Naive thymus-derived CD4-positive, alpha-beta T cell (primary cell): ENCODE measurements around the gene SORBS1. TPM values are rescaled to one million over a fixed set of nuclear protein-coding genes. Genes with fewer than 3 reads are reported as not detected.

Experiments
- ATAC-seq: fragments of 150-1000 bp; cut with Tn5 transposase; 2 replicates; pipeline ENCODE4 v1.10.0; 2021; ENCODE audit warnings: mild to moderate bottlenecking, moderate library complexity
- CTCF ChIA-PET: fragments of 350-600 bp; sonication (Branson Sonifier 250); formaldehyde crosslinking; loops from one replicate; lab custom pipeline; 2021; ENCODE audit warnings: antibody characterized with exemption; lab: Charles Lee
- POLR2A ChIA-PET: fragments of 350-600 bp; sonication (Branson Sonifier 250); formaldehyde crosslinking; loops from one replicate; lab custom pipeline; 2021; ENCODE audit warnings: antibody characterized with exemption, inconsistent platforms; lab: Charles Lee
- DNase-seq, 9 donors: peaks; one replicate each; pipeline versions ENCODE4 v3.0.0 to v3.0.0-alpha.2; 2020 to 2022; ENCODE audit warnings: mixed read lengths in 1 of 9
- H3K27ac ChIP-seq: one replicate; pipeline ENCODE4 v1.7.0; 2013; ENCODE audit warnings: mild to moderate bottlenecking, low read depth, low read length, moderate library complexity
- H3K27me3 ChIP-seq, 2 donors: one replicate each; pipeline ENCODE4 v1.7.0; 2013; ENCODE audit warnings: low read length in 2 of 2, mild to moderate bottlenecking in 2 of 2, moderate library complexity in 2 of 2; ENCODE audit not compliant: control insufficient read depth in 2 of 2, insufficient read depth in 2 of 2
- H3K36me3 ChIP-seq, 3 experiments: 1 replicate in 2 of 3; 2 replicates in 1 of 3; pipeline ENCODE4 v1.7.0; 2013; ENCODE audit warnings: low read length in 3 of 3, mild to moderate bottlenecking in 3 of 3, moderate library complexity in 1 of 3; ENCODE audit not compliant: insufficient read depth in 3 of 3, control insufficient read depth in 2 of 3
- H3K4me1 ChIP-seq, 2 donors: one replicate each; pipeline ENCODE4 v1.7.0; 2013; ENCODE audit warnings: low read length in 2 of 2, mild to moderate bottlenecking in 2 of 2, moderate library complexity in 1 of 2; ENCODE audit not compliant: control insufficient read depth in 2 of 2, insufficient read depth in 2 of 2
- H3K4me3 ChIP-seq: 2 replicates; pipeline ENCODE4 v1.7.0; 2013; ENCODE audit warnings: mild to moderate bottlenecking, low read length
- H3K9me3 ChIP-seq, 3 experiments: 1 replicate in 2 of 3; 2 replicates in 1 of 3; pipeline ENCODE4 v1.7.0; 2013; ENCODE audit warnings: low read length in 3 of 3; ENCODE audit not compliant: control insufficient read depth in 2 of 3
- H3K27ac Mint-ChIP-seq, 9 donors: one replicate each; pipeline ENCODE4 v1.8.0; 2020 to 2022; ENCODE audit warnings: mixed read lengths in 9 of 9, mild to moderate bottlenecking in 8 of 9, moderate library complexity in 5 of 9, inconsistent platforms in 2 of 9
- H3K27me3 Mint-ChIP-seq, 5 donors: one replicate each; pipeline ENCODE4 v1.8.0; 2021 to 2022; ENCODE audit warnings: mixed read lengths in 5 of 5, mild to moderate bottlenecking in 1 of 5
- H3K36me3 Mint-ChIP-seq, 5 donors: one replicate each; pipeline ENCODE4 v1.8.0; 2020 to 2022; ENCODE audit warnings: mixed read lengths in 5 of 5, mild to moderate bottlenecking in 3 of 5, inconsistent platforms in 1 of 5
- H3K4me1 Mint-ChIP-seq, 7 donors: one replicate each; pipeline ENCODE4 v1.8.0; 2020 to 2022; ENCODE audit warnings: mixed read lengths in 7 of 7, mild to moderate bottlenecking in 3 of 7, inconsistent platforms in 1 of 7
- H3K4me3 Mint-ChIP-seq, 10 donors: one replicate each; pipeline ENCODE4 v1.8.0; 2020 to 2022; ENCODE audit warnings: mild to moderate bottlenecking in 10 of 10, mixed read lengths in 10 of 10, moderate library complexity in 6 of 10, inconsistent platforms in 2 of 10
- H3K9me3 Mint-ChIP-seq, 11 donors: one replicate each; pipeline ENCODE4 v1.8.0; 2020 to 2022; ENCODE audit warnings: mixed read lengths in 11 of 11, mild to moderate bottlenecking in 4 of 11, inconsistent platforms in 1 of 11, moderate library complexity in 1 of 11
- intact Hi-C, 2 donors: fragments of 100-400 bp; cut with micrococcal nuclease; formaldehyde crosslinking; loops; one replicate each; pipeline ENCODE4 v1.15.1; 2023
- polyA plus RNA-seq, 2 donors: library from polyadenylated mRNA; unstranded; fragments of 300-500 nt; fragmentation: Illumina TruSeq; gene quantifications; one replicate each; pipeline ENCODE4 v1.2.3, GENCODE V29; 2021
- total RNA-seq, 6 experiments: library from RNA in 5 of 6; stranded (reverse) in 5 of 6; gene quantifications; 1 replicate in 5 of 6; 2 replicates in 1 of 6; pipeline ENCODE4 v1.2.3 and lab custom pipeline; 2021 to 2026

SORBS1 gene
- total and polyA plus RNA-seq, 7 experiments from 2014 or later = 0.58 to 1.9 (median 0.95) TPM

DNA sequence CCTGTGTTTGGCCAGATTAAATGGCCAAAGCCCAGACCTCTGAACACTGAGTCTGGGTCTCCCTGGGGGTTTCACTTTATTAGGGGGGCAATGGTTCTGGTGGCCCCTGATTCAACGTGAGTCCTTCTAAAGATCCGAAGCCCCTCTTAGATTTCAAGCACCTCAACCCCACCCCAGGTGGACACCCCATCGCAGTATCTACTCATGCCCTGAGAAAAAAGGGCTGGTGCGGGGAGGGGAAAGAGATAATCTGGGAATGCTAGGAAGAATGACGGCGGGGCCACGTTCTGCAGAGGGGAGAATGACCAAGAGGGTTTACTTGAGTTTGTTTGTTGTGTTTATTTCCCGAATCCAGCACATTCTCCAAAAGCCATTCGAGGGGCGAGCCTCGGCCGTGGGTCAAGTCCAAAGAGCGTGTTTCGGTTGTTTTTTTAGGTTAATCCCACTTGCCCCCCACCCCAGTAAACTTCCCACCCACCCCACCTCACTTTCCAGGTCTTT, 271.2 kb downstream of the SORBS1 start:
- peaks cover 0 to 5% (median 0%) of the 10 kb centered on the region in 5 donors for H3K36me3 Mint-ChIP-seq

DNA sequence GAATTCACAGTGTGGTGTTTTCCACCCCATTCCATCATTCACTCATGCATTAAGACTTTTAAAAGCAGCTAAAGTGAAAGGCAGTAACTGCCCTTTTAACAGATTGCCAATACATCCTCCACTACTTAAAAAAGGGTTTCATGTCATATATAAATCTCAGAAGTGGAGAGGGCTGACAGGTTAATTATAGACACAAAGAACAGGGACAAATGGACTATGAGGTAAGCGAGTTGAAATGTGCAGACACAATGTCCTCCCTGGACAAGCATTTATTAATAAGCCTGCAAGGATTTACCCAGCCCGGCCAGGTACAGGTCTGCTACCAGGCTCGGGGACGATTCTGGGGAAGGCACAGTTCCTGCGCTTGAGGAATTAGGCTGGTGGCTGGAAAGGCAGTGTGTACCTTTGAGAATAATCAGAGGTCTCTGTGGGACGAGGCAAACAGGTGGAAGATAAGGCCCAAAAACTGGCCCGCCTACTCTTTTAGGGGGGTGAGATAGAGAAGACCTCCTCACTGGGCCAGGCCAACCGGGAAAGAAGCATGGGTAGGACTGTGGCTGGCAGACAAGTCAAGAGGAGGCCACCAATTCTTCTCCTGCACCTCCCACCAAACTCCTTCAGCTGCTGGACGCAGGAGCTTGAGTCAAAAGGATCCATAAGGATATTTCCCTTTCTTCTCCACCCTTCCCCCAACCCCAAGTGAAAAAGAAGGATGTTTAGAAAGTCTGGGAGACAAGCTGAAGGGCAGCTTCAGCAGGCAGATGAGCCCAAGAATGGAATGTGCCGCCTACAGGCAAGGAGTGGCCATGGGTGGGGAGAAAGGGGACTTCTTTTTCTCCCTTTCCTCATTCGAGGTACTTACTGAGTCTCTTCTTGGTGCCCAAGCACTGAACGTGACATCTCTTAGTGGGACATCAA, 271.9 kb downstream of the SORBS1 start:
- H3K27ac ChIP-seq = no peak overlapping the region
- H3K4me3 ChIP-seq = no peak overlapping the region
- peak overlapping the region in 8 of 10 donors; percentile 19 to 88 (median 72) for H3K4me3 Mint-ChIP-seq
- H3K27me3 Mint-ChIP-seq = peaks cover 34 to 72% (median 60%) of the 10 kb centered on the region in 5 donors
- H3K9me3 ChIP-seq = no peaks in the 10 kb centered on the region
- DNase-seq (no peak), ATAC-seq (no peak)
- H3K27me3 ChIP-seq = peaks cover 0 to 9% of the 10 kb centered on the region in 2 donors
- H3K36me3 ChIP-seq = no peaks in the 10 kb centered on the region
- peaks cover 5 to 42% (median 17%) of the 10 kb centered on the region in 7 donors for H3K4me1 Mint-ChIP-seq
- intact Hi-C loops = no loop called here
- H3K36me3 Mint-ChIP-seq = peaks cover 0 to 5% (median 0%) of the 10 kb centered on the region in 5 donors
- no peak overlapping the region for H3K27ac Mint-ChIP-seq
- ChIA-PET POLR2A (no interaction called here), CTCF (no interaction called here)
- H3K9me3 Mint-ChIP-seq = no peaks in the 10 kb centered on the region
- no peaks in the 10 kb centered on the region for H3K4me1 ChIP-seq

More for the DNA sequence above, 271.2 kb downstream of the SORBS1 start:
- Mint-ChIP-seq H3K27ac (peak overlapping the region in 1 of 9 donors; percentile 82), H3K9me3 (peaks cover 0 to 2% (median 0%) of the 10 kb centered on the region in 11 donors), H3K27me3 (peaks cover 39 to 65% (median 55%) of the 10 kb centered on the region in 5 donors), H3K4me3 (peak overlapping the region; percentile 66 to 88 (median 75)), H3K4me1 (peaks cover 10 to 45% (median 21%) of the 10 kb centered on the region in 7 donors)
- Histone ChIP-seq H3K9me3 (no peaks in the 10 kb centered on the region), H3K4me1 (peaks cover 4 to 5% of the 10 kb centered on the region in 2 donors), H3K27me3 (peaks cover 0 to 9% of the 10 kb centered on the region in 2 donors), H3K4me3 (peak overlapping the region; percentile 43), H3K27ac (no peak overlapping the region), H3K36me3 (no peaks in the 10 kb centered on the region)
- intact Hi-C loops = loop anchor here in 1 of 2 donors (5.0 kb wide), 1 partner anchor 108 kb away; no protein-coding TSS in a partner anchor
- no peak for ATAC-seq
- no peak for DNase-seq
- CTCF ChIA-PET = no interaction called here
- POLR2A ChIA-PET = no interaction called here

DNA sequence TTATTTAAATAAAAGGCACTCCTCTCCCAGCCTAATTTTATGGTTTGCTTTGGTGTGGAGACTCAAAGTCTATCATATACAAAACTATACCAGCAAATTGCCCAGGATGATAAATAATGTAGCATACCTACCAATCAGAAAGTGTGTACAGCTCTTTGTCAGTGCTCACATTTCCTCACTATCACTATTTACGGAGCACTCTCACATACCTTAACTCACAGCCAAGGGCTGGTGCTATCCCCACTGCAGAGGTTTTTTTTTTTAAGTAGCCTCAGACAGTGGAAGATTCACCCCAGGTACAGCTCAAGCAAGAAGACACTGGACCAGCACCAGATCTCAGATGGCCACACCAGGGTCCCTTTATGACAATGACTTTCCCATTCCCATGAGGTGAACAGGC, 272.9 kb downstream of the SORBS1 start:
- POLR2A ChIA-PET = no interaction called here
- Histone ChIP-seq H3K4me3 (no peak overlapping the region), H3K27ac (no peak overlapping the region), H3K4me1 (no peaks in the 10 kb centered on the region), H3K36me3 (no peaks in the 10 kb centered on the region), H3K27me3 (peaks cover 0 to 9% of the 10 kb centered on the region in 2 donors), H3K9me3 (no peaks in the 10 kb centered on the region)
- Mint-ChIP-seq H3K27me3 (peaks cover 27 to 72% (median 57%) of the 10 kb centered on the region in 5 donors), H3K4me1 (peaks cover 5 to 36% (median 14%) of the 10 kb centered on the region in 7 donors), H3K4me3 (no peak overlapping the region), H3K27ac (no peak overlapping the region), H3K36me3 (peaks cover 0 to 5% (median 0%) of the 10 kb centered on the region in 5 donors), H3K9me3 (peaks cover 0 to 1% (median 0%) of the 10 kb centered on the region in 11 donors)
- CTCF ChIA-PET = no interaction called here
- no peak for DNase-seq
- intact Hi-C loops = no loop called here
- ATAC-seq = no peak

DNA sequence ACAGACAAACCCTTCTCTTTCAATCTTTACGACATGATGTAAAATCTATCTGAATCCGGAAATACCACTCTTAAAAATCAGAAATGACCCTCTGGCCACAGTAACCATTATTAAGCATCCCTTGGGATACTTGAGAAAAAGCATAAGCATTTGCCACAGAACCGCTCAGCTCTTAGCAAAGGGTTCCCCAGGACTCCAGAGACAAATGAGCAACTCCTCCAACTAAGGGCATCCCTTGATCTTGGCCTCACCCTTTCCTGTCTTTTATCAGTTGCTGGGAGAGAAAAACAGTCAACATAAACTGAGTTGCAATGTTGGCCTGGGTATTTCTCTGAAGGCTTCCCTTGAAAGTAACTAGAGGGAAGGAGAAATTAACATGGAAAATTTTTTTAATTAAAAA, 273.9 kb downstream of the SORBS1 start:
- H3K27me3 Mint-ChIP-seq = peaks cover 25 to 65% (median 50%) of the 10 kb centered on the region in 5 donors

GRCh38 chr10:95286707-95287106, 274.5 kb downstream of the SORBS1 start:
- H3K4me1 Mint-ChIP-seq = peaks cover 5 to 28% (median 14%) of the 10 kb centered on the region in 7 donors
- H3K4me3 Mint-ChIP-seq = no peak overlapping the region
- Histone ChIP-seq H3K4me1 (no peaks in the 10 kb centered on the region), H3K27ac (no peak overlapping the region), H3K9me3 (no peaks in the 10 kb centered on the region), H3K36me3 (no peaks in the 10 kb centered on the region), H3K27me3 (peaks cover 0 to 9% of the 10 kb centered on the region in 2 donors), H3K4me3 (no peak overlapping the region)
- peaks cover 0 to 5% (median 0%) of the 10 kb centered on the region in 5 donors for H3K36me3 Mint-ChIP-seq
- ATAC-seq (no peak), DNase-seq (no peak)
- POLR2A ChIA-PET = no interaction called here
- H3K27me3 Mint-ChIP-seq = peaks cover 24 to 60% (median 47%) of the 10 kb centered on the region in 5 donors
- no peak overlapping the region for H3K27ac Mint-ChIP-seq
- intact Hi-C loops = no loop called here
- CTCF ChIA-PET = no interaction called here
- H3K9me3 Mint-ChIP-seq = peaks cover 0 to 1% (median 0%) of the 10 kb centered on the region in 11 donors

More for the DNA sequence above, 273.9 kb downstream of the SORBS1 start:
- ATAC-seq (no peak), DNase-seq (no peak)
- no peak overlapping the region for H3K27ac ChIP-seq
- H3K36me3 Mint-ChIP-seq = peaks cover 0 to 5% (median 0%) of the 10 kb centered on the region in 5 donors
- CTCF ChIA-PET = no interaction called here
- no peak overlapping the region for H3K4me3 ChIP-seq
- H3K27ac Mint-ChIP-seq = no peak overlapping the region
- no peak overlapping the region for H3K4me3 Mint-ChIP-seq
- POLR2A ChIA-PET = no interaction called here
- H3K36me3 ChIP-seq = no peaks in the 10 kb centered on the region
- peaks cover 0 to 1% (median 0%) of the 10 kb centered on the region in 11 donors for H3K9me3 Mint-ChIP-seq
- H3K27me3 ChIP-seq = peaks cover 0 to 9% of the 10 kb centered on the region in 2 donors
- no peaks in the 10 kb centered on the region for H3K9me3 ChIP-seq
- H3K4me1 ChIP-seq = no peaks in the 10 kb centered on the region
- intact Hi-C loops = no loop called here
- peaks cover 5 to 31% (median 14%) of the 10 kb centered on the region in 7 donors for H3K4me1 Mint-ChIP-seq

- Histone ChIP-seq H3K9me3 (no peaks in the 10 kb centered on the region), H3K36me3 (no peaks in the 10 kb centered on the region), H3K27ac (no peak overlapping the region), H3K4me3 (no peak overlapping the region), H3K27me3 (peaks cover 0 to 9% of the 10 kb centered on the region in 2 donors), H3K4me1 (no peaks in the 10 kb centered on the region)
- H3K9me3 Mint-ChIP-seq = peaks cover 0 to 1% (median 0%) of the 10 kb centered on the region in 11 donors
- H3K36me3 Mint-ChIP-seq = no peaks in the 10 kb centered on the region
- ATAC-seq = no peak
- no peak overlapping the region for H3K4me3 Mint-ChIP-seq
- intact Hi-C loops = no loop called here
- POLR2A ChIA-PET = no interaction called here
- CTCF ChIA-PET = no interaction called here
- peaks cover 18 to 54% (median 42%) of the 10 kb centered on the region in 5 donors for H3K27me3 Mint-ChIP-seq
- no peak for DNase-seq
- peaks cover 0 to 23% (median 9%) of the 10 kb centered on the region in 7 donors for H3K4me1 Mint-ChIP-seq
- no peak overlapping the region for H3K27ac Mint-ChIP-seq
Observed at GRCh38 chr10:95285556-95285955, 275.6 kb downstream of the SORBS1 start.
